Measurements from ENCODE around the gene CENPT. TPM values are rescaled to one million over a fixed set of nuclear protein-coding genes. Genes with fewer than 3 reads are reported as not detected.

The CENPT gene
- total and polyA plus RNA-seq, 2 donors from 2014 or later: 25.3 to 42.5 TPM

- peak overlapping the region; percentile 74 to 98 (median 74) for H3K9ac ChIP-seq (ENCODE audit: low read length in 3 of 3)
- FAIRE-seq: no peak
- no peaks in the 10 kb centered on the region for H3K27me3 ChIP-seq (ENCODE audit: control insufficient read depth, insufficient read depth, low read length)
- H3K27ac ChIP-seq (ENCODE audit: low read depth in 2 of 2, low read length in 2 of 2): peak overlapping the region; percentile 88 to 95
- no peak for TF ChIP-seq CTCF (IDR thresholded peaks at IDR 0.05; ENCODE audit: borderline replicate concordance, extremely low read depth, insufficient read depth)
- no peaks in the 10 kb centered on the region for H3K9me3 ChIP-seq (ENCODE audit: control insufficient read depth in 2 of 3, insufficient read depth in 1 of 3, low read length in 3 of 3)
- no peaks in the 10 kb centered on the region for H3K36me3 ChIP-seq (ENCODE audit: control insufficient read depth in 2 of 3, insufficient read depth in 3 of 3, low read length in 3 of 3)
- peaks cover 0 to 20% (median 8%) of the 10 kb centered on the region in 3 donors for H3K4me1 ChIP-seq (ENCODE audit: control insufficient read depth in 2 of 3, insufficient read depth in 2 of 3, low read depth in 1 of 3, low read length in 3 of 3)
- DNase-seq: peak in 3 of 5 donors; percentile 26 to 72 (median 50)
- H3K4me3 ChIP-seq (ENCODE audit: low read length in 3 of 3): peak overlapping the region; percentile 76 to 91 (median 84)
- intact Hi-C loops (cut with DNase I): no loop called here
Measured at GRCh38 chr16:67893743-67894399, 46.4 kb upstream of the CENPT start.

- TF ChIP-seq CTCF (IDR thresholded peaks at IDR 0.05; ENCODE audit: borderline replicate concordance, extremely low read depth, insufficient read depth): no peak
- H3K4me3 ChIP-seq (ENCODE audit: low read length in 3 of 3): peak within 1 kb of the TSS; percentile 76 to 91 (median 84)
- peak within 1 kb of the TSS; percentile 88 to 95 for H3K27ac ChIP-seq (ENCODE audit: low read depth in 2 of 2, low read length in 2 of 2)
- H3K9me3 ChIP-seq (ENCODE audit: control insufficient read depth in 2 of 3, insufficient read depth in 1 of 3, low read length in 3 of 3): no peaks in the 10 kb centered on the region
- H3K4me1 ChIP-seq (ENCODE audit: control insufficient read depth in 2 of 3, insufficient read depth in 2 of 3, low read depth in 1 of 3, low read length in 3 of 3): peaks cover 0 to 20% (median 8%) of the 10 kb centered on the region in 3 donors
- H3K9ac ChIP-seq (ENCODE audit: low read length in 3 of 3): peak within 1 kb of the TSS; percentile 74 to 98 (median 74)
- no peaks in the 10 kb centered on the region for H3K36me3 ChIP-seq (ENCODE audit: control insufficient read depth in 2 of 3, insufficient read depth in 3 of 3, low read length in 3 of 3)
- intact Hi-C loops (cut with DNase I): no loop called here
- FAIRE-seq: no peak
- DNase-seq: peak; percentile 98 to 99 (median 98)
- no peaks in the 10 kb centered on the region for H3K27me3 ChIP-seq (ENCODE audit: control insufficient read depth, insufficient read depth, low read length)
Measured at GRCh38 chr16:67892899-67893742, 45.6 kb upstream of the CENPT start, which contains the start of gene PSKH1. Gene PSKH1, plus strand, starts transcription at chr16:67893254. Its CDS starts 15,496 bp downstream, at chr16:67908750.

GRCh38 chr16:67892375-67892774 is 44.9 kb upstream of the CENPT start:
- peak overlapping the region; percentile 56 to 72 (median 71) for H3K4me3 ChIP-seq (ENCODE audit: low read length in 3 of 3)
- H3K36me3 ChIP-seq (ENCODE audit: control insufficient read depth in 2 of 3, insufficient read depth in 3 of 3, low read length in 3 of 3): no peaks in the 10 kb centered on the region
- no peaks in the 10 kb centered on the region for H3K27me3 ChIP-seq (ENCODE audit: control insufficient read depth, insufficient read depth, low read length)
- FAIRE-seq (no peak), DNase-seq (no peak)
- peaks cover 0 to 20% (median 8%) of the 10 kb centered on the region in 3 donors for H3K4me1 ChIP-seq (ENCODE audit: control insufficient read depth in 2 of 3, insufficient read depth in 2 of 3, low read depth in 1 of 3, low read length in 3 of 3)
- no peaks in the 10 kb centered on the region for H3K9me3 ChIP-seq (ENCODE audit: control insufficient read depth in 2 of 3, insufficient read depth in 1 of 3, low read length in 3 of 3)
- H3K9ac ChIP-seq (ENCODE audit: low read length in 3 of 3): peak overlapping the region in 2 of 3 donors; percentile 31 to 64
- H3K27ac ChIP-seq (ENCODE audit: low read depth in 2 of 2, low read length in 2 of 2): no peak overlapping the region
- TF ChIP-seq CTCF (IDR thresholded peaks at IDR 0.05; ENCODE audit: borderline replicate concordance, extremely low read depth, insufficient read depth): no peak
- intact Hi-C loops (cut with DNase I): no loop called here

Data from kidney (tissue), 14 donors.